ENCODE results near the gene ATP1B4. TPM values are rescaled to one million over a fixed set of nuclear protein-coding genes. Genes with fewer than 3 reads are reported as not detected.

ATP1B4 gene
- total and polyA plus RNA-seq, 2 of the 13 experiments (the other 11 are each of a cell fraction or from before 2014, with no cell fraction given), result not detected

DNA sequence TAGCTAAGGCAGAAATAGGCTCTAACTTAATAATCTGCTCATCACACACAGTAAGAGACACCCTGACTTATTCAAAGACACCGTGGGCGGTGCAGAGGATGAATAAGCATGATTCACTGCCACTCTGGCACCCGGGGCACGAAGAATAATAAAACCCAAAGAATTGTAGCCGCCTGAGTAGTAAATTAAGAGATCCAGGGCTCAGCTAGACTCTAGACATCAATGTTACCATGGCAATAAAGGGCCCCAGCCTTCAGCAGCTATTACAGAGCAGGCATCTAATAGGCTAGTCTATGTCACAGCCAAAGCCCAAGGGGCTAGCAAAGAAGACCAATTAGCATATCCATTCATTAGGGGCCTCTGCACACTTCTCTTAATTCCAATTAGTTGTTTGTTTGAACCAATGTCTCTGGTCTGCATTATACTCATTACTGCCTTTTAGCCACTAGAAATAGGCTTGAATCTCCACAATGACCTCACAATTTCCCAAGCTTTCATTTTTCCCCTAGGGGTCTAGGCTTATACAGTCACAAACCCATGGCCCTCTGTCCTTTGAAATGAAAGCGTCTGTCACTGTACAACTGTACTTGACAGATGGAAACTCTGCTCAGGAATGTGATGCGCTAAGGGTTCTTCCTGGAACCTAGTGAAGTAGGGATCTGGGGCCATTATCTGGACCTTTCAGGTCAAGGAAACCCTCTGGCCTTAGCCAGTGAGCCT lies 3.0 kb upstream of the ATP1B4 start:
- intact Hi-C loops (cut with micrococcal nuclease; ENCODE audit: unreplicated experiment), result no loop called here
- Histone ChIP-seq H3K4me3 (replicated peaks in 1 of 3; ENCODE audit: insufficient read depth in 1 of 3, low read depth in 2 of 3, low read length in 3 of 3) (no peak overlapping the region), H2AFZ (ENCODE audit: low read length) (no peak overlapping the region), H3K36me3 (replicated peaks in 1 of 2; ENCODE audit: control insufficient read depth in 1 of 2, insufficient read depth in 2 of 2, low read length in 2 of 2) (no peaks in the 10 kb centered on the region), H3K27me3 (ENCODE audit: control insufficient read depth in 1 of 2, insufficient read depth in 2 of 2, low read length in 2 of 2) (0 out of 5 replicates have a peak, but pooled peaks cover 0 to 3% of the 10 kb centered on the region in 2 experiments), H3K4me1 (ENCODE audit: insufficient read depth, low read length) (no peaks in the 10 kb centered on the region), H3K9me3 (ENCODE audit: low read length) (no peaks in the 10 kb centered on the region), H3K9ac (ENCODE audit: insufficient read depth, low read depth, low read length) (no peak overlapping the region), H3K4me2 (ENCODE audit: low read depth, low read length) (no peak overlapping the region), H3K27ac (ENCODE audit: extremely low read length, insufficient read depth, low read length) (no peak overlapping the region), H4K20me1 (ENCODE audit: insufficient read depth, low read length) (no peaks in the 10 kb centered on the region), H3K79me2 (ENCODE audit: insufficient read depth, low read length) (no peaks in the 10 kb centered on the region)
- FAIRE-seq (no peak), ATAC-seq (no peak), DNase-seq (ENCODE audit: low spot score) (no peak)
- CTCF ChIA-PET (ENCODE audit: low intra/inter-chr PET ratio, low total read pairs), result no interaction called here
- BruUV-seq (replicated peaks), result no TSS peak
- in situ Hi-C loops (cut with HindIII; ENCODE audit: extremely low pct_ligation_motif_present, low pct_unique_long_range_greater_than_20kb), result no loop called here
- WGBS (ENCODE audit: low lambda C conversion rate), result 0% methylated on average over 2 of the region's 7 CpGs
- POLR2A ChIA-PET, result no interaction called here
- TF ChIP-seq MATR3 (CRISPR knock-in tag; IDR thresholded peaks at IDR 0.05) (no peak), ZBTB8A (CRISPR knock-in tag; IDR thresholded peaks at IDR 0.05; ENCODE audit: borderline replicate concordance, low read depth) (no peak), PHB2 (IDR thresholded peaks at IDR 0.05; ENCODE audit: partially characterized antibody) (no peak), TEAD3 (CRISPR knock-in tag; optimal IDR thresholded peaks at IDR 0.05; ENCODE audit: borderline replicate concordance) (no peak), MTF2 (CRISPR knock-in tag; IDR thresholded peaks at IDR 0.05; ENCODE audit: borderline replicate concordance) (no peak), ZSCAN9 (CRISPR knock-in tag; IDR thresholded peaks at IDR 0.05; ENCODE audit: borderline replicate concordance) (no peak), CAMTA2 (CRISPR knock-in tag; IDR thresholded peaks at IDR 0.05; ENCODE audit: borderline replicate concordance) (no peak), ZNF775 (CRISPR knock-in tag; IDR thresholded peaks at IDR 0.05; ENCODE audit: borderline replicate concordance) (no peak), ZNF350 (CRISPR knock-in tag; IDR thresholded peaks at IDR 0.05; ENCODE audit: borderline replicate concordance, low read depth) (no peak), CEBPZ (IDR thresholded peaks at IDR 0.05; ENCODE audit: low read length) (no peak), TBX3 (IDR thresholded peaks at IDR 0.05; ENCODE audit: borderline replicate concordance) (no peak), ZNF292 (CRISPR knock-in tag; IDR thresholded peaks at IDR 0.05; ENCODE audit: borderline replicate concordance, low read depth) (no peak), ZNF3 (CRISPR knock-in tag; IDR thresholded peaks at IDR 0.05) (no peak), ZNF564 (CRISPR knock-in tag; IDR thresholded peaks at IDR 0.05) (no peak)
- TF ChIP-seq, protein P1, sequence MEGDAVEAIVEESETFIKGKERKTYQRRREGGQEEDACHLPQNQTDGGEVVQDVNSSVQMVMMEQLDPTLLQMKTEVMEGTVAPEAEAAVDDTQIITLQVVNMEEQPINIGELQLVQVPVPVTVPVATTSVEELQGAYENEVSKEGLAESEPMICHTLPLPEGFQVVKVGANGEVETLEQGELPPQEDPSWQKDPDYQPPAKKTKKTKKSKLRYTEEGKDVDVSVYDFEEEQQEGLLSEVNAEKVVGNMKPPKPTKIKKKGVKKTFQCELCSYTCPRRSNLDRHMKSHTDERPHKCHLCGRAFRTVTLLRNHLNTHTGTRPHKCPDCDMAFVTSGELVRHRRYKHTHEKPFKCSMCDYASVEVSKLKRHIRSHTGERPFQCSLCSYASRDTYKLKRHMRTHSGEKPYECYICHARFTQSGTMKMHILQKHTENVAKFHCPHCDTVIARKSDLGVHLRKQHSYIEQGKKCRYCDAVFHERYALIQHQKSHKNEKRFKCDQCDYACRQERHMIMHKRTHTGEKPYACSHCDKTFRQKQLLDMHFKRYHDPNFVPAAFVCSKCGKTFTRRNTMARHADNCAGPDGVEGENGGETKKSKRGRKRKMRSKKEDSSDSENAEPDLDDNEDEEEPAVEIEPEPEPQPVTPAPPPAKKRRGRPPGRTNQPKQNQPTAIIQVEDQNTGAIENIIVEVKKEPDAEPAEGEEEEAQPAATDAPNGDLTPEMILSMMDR (CRISPR knock-in tag; IDR thresholded peaks at IDR 0.05), result no peak
